Activated CD8-positive, alpha-beta T cell treated with anti-CD3 and anti-CD28 coated beads for 36 hours (primary cell): ENCODE data around the gene CDH6. TPM values are rescaled to one million over a fixed set of nuclear protein-coding genes. Genes with fewer than 3 reads are reported as not detected.

Source experiments
- ATAC-seq: fragments of 200-7000 bp; cut with Tn5 transposase; one replicate; pipeline ENCODE4 v1.10.0; 2021; ENCODE audit warnings: mild to moderate bottlenecking, moderate library complexity
- CTCF ChIA-PET: fragments of 350-600 bp; sonication (Branson Sonifier 250); formaldehyde crosslinking; loops from one replicate; lab custom pipeline; 2021; ENCODE audit warnings: antibody characterized with exemption; lab: Charles Lee
- POLR2A ChIA-PET: fragments of 350-600 bp; sonication (Branson Sonifier 250); formaldehyde crosslinking; loops from one replicate; lab custom pipeline; 2021; ENCODE audit warnings: antibody characterized with exemption; lab: Charles Lee
- DNase-seq: peaks from one replicate; pipeline ENCODE4 v3.0.0-alpha.2; 2020
- H3K27ac Mint-ChIP-seq: one replicate; pipeline ENCODE4 v1.8.0; 2021; ENCODE audit warnings: mild to moderate bottlenecking, mixed read lengths
- H3K27me3 Mint-ChIP-seq: one replicate; pipeline ENCODE4 v1.8.0; 2021; ENCODE audit warnings: mixed read lengths
- H3K36me3 Mint-ChIP-seq: one replicate; pipeline ENCODE4 v1.8.0; 2021; ENCODE audit warnings: low read depth, mixed read lengths
- H3K4me1 Mint-ChIP-seq: one replicate; pipeline ENCODE4 v1.8.0; 2021; ENCODE audit warnings: low read depth, mixed read lengths
- H3K4me3 Mint-ChIP-seq: one replicate; pipeline ENCODE4 v1.8.0; 2021; ENCODE audit warnings: mild to moderate bottlenecking, moderate library complexity, mixed read lengths
- H3K9me3 Mint-ChIP-seq: one replicate; pipeline ENCODE4 v1.8.0; 2021; ENCODE audit warnings: mixed read lengths
- CTCF ChIP-seq: fragments of 200-600 bp; IDR thresholded peaks from one replicate; pipeline ENCODE4 v1.8.0; 2022; ENCODE audit warnings: antibody characterized with exemption, mild to moderate bottlenecking
- intact Hi-C: fragments of 100-400 bp; cut with micrococcal nuclease; formaldehyde crosslinking; loops from one replicate; pipeline ENCODE4 v1.10.0; 2022
- total RNA-seq, 2 experiments: library from RNA; stranded (reverse); gene quantifications; one replicate each; pipeline ENCODE4 v1.2.3, GENCODE V29; 2021

Gene CDH6
- total RNA-seq, 2 experiments from 2014 or later: not detected

GRCh38 chr5:31317665-31318064 lies 124.2 kb downstream of the CDH6 start:
- Mint-ChIP-seq H3K4me3 (no peak overlapping the region), H3K27ac (no peak overlapping the region), H3K36me3 (no peaks in the 10 kb centered on the region), H3K4me1 (no peaks in the 10 kb centered on the region), H3K9me3 (no peaks in the 10 kb centered on the region), H3K27me3 (no peaks in the 10 kb centered on the region)
- CTCF ChIA-PET: no interaction called here
- POLR2A ChIA-PET: no interaction called here
- DNase-seq (no peak), ATAC-seq (no peak)
- intact Hi-C loops: no loop called here
- TF ChIP-seq CTCF: no peak

- POLR2A ChIA-PET: no interaction called here
- H3K36me3 Mint-ChIP-seq: no peaks in the 10 kb centered on the region
- H3K9me3 Mint-ChIP-seq: no peaks in the 10 kb centered on the region
- CTCF ChIA-PET: interaction anchor here (0.7 kb wide), 1 partner anchor 9 kb away, joined by 3 read pairs; no protein-coding TSS in a partner anchor
- DNase-seq (no peak), ATAC-seq (no peak)
- H3K27ac Mint-ChIP-seq: no peak overlapping the region
- no peaks in the 10 kb centered on the region for H3K4me1 Mint-ChIP-seq
- H3K4me3 Mint-ChIP-seq: no peak overlapping the region
- no peak for TF ChIP-seq CTCF
- H3K27me3 Mint-ChIP-seq: no peaks in the 10 kb centered on the region
- intact Hi-C loops: no loop called here
Observed at GRCh38 chr5:31319335-31319734, 125.8 kb downstream of the CDH6 start.

- ATAC-seq: no peak
- Mint-ChIP-seq H3K4me3 (no peak overlapping the region), H3K27ac (no peak overlapping the region), H3K27me3 (no peaks in the 10 kb centered on the region), H3K36me3 (no peaks in the 10 kb centered on the region), H3K9me3 (no peaks in the 10 kb centered on the region), H3K4me1 (no peaks in the 10 kb centered on the region)
- CTCF ChIA-PET: no interaction called here
- intact Hi-C loops: no loop called here
- POLR2A ChIA-PET: no interaction called here
- no peak for TF ChIP-seq CTCF
- no peak for DNase-seq
Observed at GRCh38 chr5:31322946-31323345, 129.5 kb downstream of the CDH6 start.

- Mint-ChIP-seq H3K36me3 (no peaks in the 10 kb centered on the region), H3K9me3 (no peaks in the 10 kb centered on the region), H3K27ac (no peak overlapping the region), H3K4me3 (no peak overlapping the region), H3K4me1 (no peaks in the 10 kb centered on the region), H3K27me3 (peaks cover 1% of the 10 kb centered on the region)
- ATAC-seq (no peak), DNase-seq (no peak)
- POLR2A ChIA-PET: no interaction called here
- CTCF ChIA-PET: no interaction called here
- intact Hi-C loops: no loop called here
- no peak for TF ChIP-seq CTCF
Observed at GRCh38 chr5:31324842-31325241, 131.4 kb downstream of the CDH6 start.

GRCh38 chr5:31328040-31328733 lies 134.7 kb downstream of the CDH6 start:
- H3K36me3 Mint-ChIP-seq: no peaks in the 10 kb centered on the region
- H3K9me3 Mint-ChIP-seq: no peaks in the 10 kb centered on the region
- H3K27ac Mint-ChIP-seq: no peak overlapping the region
- POLR2A ChIA-PET: no interaction called here
- no peaks in the 10 kb centered on the region for H3K4me1 Mint-ChIP-seq
- no peak overlapping the region for H3K4me3 Mint-ChIP-seq
- no peak for TF ChIP-seq CTCF
- H3K27me3 Mint-ChIP-seq: peaks cover 4% of the 10 kb centered on the region
- CTCF ChIA-PET: no interaction called here
- no peak for DNase-seq
- no peak for ATAC-seq
- intact Hi-C loops: no loop called here
